ENCODE results near the gene SYT12. TPM values are rescaled to one million over a fixed set of nuclear protein-coding genes. Genes with fewer than 3 reads are reported as not detected.
"Not testable (repeated sequence)": the region's sequence is repeated elsewhere in the genome, so short reads cannot be mapped to it uniquely, and the experiment has no call there.

SYT12 gene
- polyA plus RNA-seq, 3 donors, result 0.14 to 0.45 (median 0.22) TPM

- H3K27ac ChIP-seq (ENCODE audit: low read depth, low read length), result not testable (repeated sequence)
- 76 to 86% (median 78%) methylated on average over 9 of the region's 9 CpGs for WGBS, 3 donors
Observed at GRCh38 chr11:66989360-66989759, 33.6 kb upstream of the SYT12 start.

DNA sequence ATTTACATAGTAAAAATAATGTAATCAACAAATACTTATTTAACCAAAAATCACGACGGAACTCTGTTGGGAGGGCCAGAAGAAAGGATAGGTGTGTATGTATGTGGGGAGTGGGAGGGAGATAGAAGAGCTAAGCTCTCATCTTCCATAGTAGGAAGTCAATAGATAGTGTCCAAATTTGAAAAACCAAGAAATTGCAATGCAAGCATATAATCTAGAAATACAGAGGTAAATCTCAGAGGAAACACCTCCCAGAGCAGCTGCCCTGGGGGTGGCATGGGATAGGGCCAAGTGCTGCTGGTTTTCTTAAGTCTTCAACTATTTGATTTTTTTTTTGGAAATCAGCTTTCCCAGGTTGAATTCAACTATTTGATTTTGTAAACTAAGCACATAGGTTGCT is 30.9 kb upstream of the SYT12 start:
- 45 to 80% (median 75%) methylated on average over 2 of the region's 2 CpGs for WGBS, 3 donors
- no peak overlapping the region for H3K27ac ChIP-seq (ENCODE audit: low read depth, low read length)

DNA sequence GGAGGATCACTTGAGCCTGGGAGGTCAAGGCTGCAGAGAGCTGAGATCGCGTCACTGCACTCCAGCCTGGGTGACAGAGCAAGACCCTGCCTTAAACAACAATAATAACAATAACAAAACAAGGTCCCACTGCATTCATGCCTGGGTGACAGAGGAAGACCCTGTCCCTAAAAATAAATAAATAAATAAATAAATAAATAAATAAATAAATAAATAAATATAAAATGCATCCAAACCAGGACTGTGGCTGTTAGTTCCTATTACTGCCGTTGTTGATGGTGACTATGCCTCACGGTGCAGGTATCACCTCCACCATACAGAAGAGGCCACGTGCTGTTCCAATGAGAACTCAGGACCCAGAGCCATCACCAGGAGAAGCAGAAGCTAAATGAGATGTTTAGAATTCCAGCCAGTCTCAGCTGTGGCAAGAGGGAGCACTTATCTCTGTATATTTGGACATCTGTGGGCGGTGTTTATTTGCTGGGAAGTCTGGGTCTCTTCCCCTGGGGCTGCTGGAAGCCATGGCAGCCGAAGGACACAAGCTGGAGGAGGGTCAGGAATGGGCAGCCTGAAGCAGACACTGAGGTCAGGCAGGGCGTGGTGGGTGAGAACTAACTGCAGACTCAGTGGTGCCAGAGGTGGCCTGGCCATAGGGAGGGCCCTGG is 26.2 kb upstream of the SYT12 start:
- WGBS, 3 donors, result 61 to 70% (median 69%) methylated on average over 8 of the region's 8 CpGs
- H3K27ac ChIP-seq (ENCODE audit: low read depth, low read length), result no peak overlapping the region

- H3K27ac ChIP-seq (ENCODE audit: low read depth, low read length), result no peak overlapping the region
- 87 to 92% (median 89%) methylated on average over 7 of the region's 7 CpGs for WGBS, 3 donors
Observed at GRCh38 chr11:66999555-66999954, 23.4 kb upstream of the SYT12 start.

- WGBS, 3 donors, result 93 to 98% (median 97%) methylated on average over 5 of the region's 5 CpGs
- no peak overlapping the region for H3K27ac ChIP-seq (ENCODE audit: low read depth, low read length)
Observed at GRCh38 chr11:67001332-67001731, 21.6 kb upstream of the SYT12 start.

GRCh38 chr11:67002297-67002913 is 20.5 kb upstream of the SYT12 start:
- 66 to 70% (median 70%) methylated on average over 8 of the region's 8 CpGs for WGBS, 3 donors
- H3K27ac ChIP-seq (ENCODE audit: low read depth, low read length), result no peak overlapping the region

DNA sequence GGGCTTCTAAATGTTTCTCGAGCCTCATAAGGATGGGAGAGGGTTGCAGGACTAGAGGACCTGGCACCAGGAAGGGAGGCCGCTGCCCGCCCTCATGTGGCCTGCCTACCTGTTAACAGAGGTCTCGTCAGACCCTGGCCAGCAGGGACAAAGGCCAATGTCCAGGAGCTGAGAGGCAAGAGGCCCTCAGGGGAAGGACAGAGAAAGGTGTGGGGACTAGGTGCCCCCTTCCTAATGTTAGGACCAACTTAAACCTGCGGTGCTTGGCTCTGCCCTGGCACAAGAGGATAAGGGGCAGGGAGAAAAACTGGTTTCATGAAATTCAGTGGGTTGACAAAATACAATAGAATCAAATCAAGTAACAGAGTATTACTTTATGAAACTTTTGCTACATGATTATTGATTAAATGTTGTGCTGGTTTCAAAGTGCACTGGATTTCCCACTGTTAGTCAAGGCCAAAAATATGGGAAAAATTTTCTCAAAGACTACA is 20.0 kb upstream of the SYT12 start:
- 81 to 99% (median 93%) methylated on average over 5 of the region's 5 CpGs for WGBS, 3 donors
- no peak overlapping the region for H3K27ac ChIP-seq (ENCODE audit: low read depth, low read length)

DNA sequence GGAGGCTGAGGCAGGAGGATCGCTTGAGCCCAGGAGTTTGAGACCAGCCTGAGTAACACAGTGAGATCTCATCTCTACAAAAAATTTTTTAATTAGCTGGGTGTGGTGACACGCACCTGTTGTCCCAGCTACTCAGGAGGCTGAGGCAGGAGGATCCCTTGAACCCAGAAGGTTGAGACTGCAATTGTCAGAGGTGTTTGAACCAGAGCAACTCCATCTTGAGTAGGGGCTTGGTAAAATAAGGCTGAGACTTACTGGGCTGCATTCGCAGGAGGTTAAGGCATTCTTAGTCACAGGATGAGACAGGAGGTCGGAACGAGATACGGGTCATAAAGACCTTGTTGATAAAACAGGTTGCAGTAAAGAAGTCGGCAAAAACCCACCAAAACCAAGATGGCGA is 17.7 kb upstream of the SYT12 start:
- 93 to 95% (median 95%) methylated on average over 8 of the region's 8 CpGs for WGBS, 3 donors
- H3K27ac ChIP-seq (ENCODE audit: low read depth, low read length), result not testable (repeated sequence)

- 68 to 85% (median 72%) methylated on average over 14 of the region's 14 CpGs for whole genome bisulfite sequencing, 3 donors
Observed at GRCh38 chr11:67006029-67006884, 16.7 kb upstream of the SYT12 start.

DNA sequence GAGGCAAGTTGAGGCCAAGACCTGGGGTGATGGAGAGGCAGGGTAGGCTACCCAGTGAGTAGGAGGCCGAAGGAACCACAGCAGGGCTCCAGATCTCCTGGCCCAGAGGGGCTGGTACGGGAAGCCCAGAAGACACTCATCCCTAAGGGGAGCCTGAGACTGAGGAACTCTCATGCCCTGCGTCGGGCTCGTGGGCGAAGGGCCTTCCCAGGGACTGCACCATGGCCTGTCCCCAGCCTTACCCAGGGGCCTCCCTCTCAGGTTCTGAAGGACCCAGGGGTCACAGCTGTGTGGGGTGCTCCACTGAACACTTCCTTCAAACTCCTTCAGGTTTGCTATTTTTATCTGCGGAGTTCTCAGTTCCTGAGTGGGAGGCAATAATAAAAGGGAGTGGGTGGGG is 15.8 kb upstream of the SYT12 start:
- 93 to 97% (median 97%) methylated on average over 7 of the region's 7 CpGs for WGBS, 3 donors
- H3K27ac ChIP-seq (ENCODE audit: low read depth, low read length), result no peak overlapping the region

More at GRCh38 chr11:67006029-67006884, 16.7 kb upstream of the SYT12 start:
- H3K27ac ChIP-seq (ENCODE audit: low read depth, low read length), result no peak overlapping the region

- H3K27ac ChIP-seq (ENCODE audit: low read depth, low read length), result no peak overlapping the region
- 81 to 86% (median 85%) methylated on average over 7 of the region's 7 CpGs for WGBS, 3 donors
Observed at GRCh38 chr11:67010296-67010905, 12.5 kb upstream of the SYT12 start.

- WGBS, 3 donors, result 77 to 84% (median 82%) methylated on average over 11 of the region's 11 CpGs
Observed at GRCh38 chr11:67013511-67014045, 9.4 kb upstream of the SYT12 start.

GRCh38 chr11:67014343-67014742 is 8.6 kb upstream of the SYT12 start:
- WGBS, 3 donors, result 96 to 100% (median 97%) methylated on average over 7 of the region's 7 CpGs
- H3K27ac ChIP-seq (ENCODE audit: low read depth, low read length), result no peak overlapping the region

More at GRCh38 chr11:67013511-67014045, 9.4 kb upstream of the SYT12 start:
- no peak overlapping the region for H3K27ac ChIP-seq (ENCODE audit: low read depth, low read length)

DNA sequence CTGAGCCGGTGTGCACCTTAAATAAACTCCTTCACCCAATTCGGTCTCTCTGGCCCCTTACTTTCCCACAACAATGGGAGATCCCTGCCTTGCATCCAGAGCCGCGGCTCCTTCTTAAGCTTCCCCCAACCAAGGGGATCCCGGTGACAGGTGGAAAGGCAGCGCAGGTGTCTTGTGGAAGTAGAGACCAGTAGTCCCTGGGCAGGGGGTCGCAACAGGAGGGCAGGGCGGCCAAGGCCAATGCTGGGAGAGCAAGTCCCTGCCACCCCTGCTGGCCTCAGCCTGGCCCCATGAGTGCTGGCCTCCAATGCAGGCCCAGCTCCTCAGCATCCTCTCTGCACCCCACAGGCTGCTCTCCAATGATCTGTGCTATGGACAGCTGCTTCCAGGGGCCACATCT is 7.9 kb upstream of the SYT12 start:
- 89 to 95% (median 92%) methylated on average over 8 of the region's 8 CpGs for WGBS, 3 donors
- H3K27ac ChIP-seq (ENCODE audit: low read depth, low read length), result no peak overlapping the region

- no peak overlapping the region for H3K27ac ChIP-seq (ENCODE audit: low read depth, low read length)
- WGBS, 3 donors, result 81 to 83% (median 82%) methylated on average over 5 of the region's 5 CpGs
Observed at GRCh38 chr11:67016550-67016949, 6.4 kb upstream of the SYT12 start.

DNA sequence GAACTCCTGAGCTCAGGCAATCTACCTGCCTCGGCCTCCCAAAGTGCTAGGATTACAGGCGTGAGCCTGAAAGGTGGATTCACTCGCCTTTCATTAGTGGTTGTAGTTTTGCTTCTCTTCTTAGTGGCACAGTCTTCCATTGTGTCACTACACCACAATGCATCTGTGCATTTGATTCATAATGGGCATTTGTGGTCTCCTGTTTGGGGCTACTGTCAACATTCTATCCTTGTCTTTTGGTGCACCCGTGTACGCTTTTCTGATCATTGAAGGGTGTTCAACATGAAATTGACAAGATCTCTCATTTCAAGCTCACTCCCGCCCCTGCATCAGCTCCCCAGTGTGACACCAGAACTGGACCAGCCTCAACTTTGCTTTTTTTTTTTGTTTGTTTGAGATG is 2.0 kb upstream of the SYT12 start:
- no peak overlapping the region for H3K27ac ChIP-seq (ENCODE audit: low read depth, low read length)
- 80 to 90% (median 89%) methylated on average over 6 of the region's 6 CpGs for whole genome bisulfite sequencing, 3 donors

GRCh38 chr11:67022341-67022933 is 497 bp upstream of the SYT12 start:
- H3K27ac ChIP-seq (ENCODE audit: low read depth, low read length), result peak overlapping the region; percentile 8
- WGBS, 3 donors, result 18 to 27% (median 18%) methylated on average over 20 of the region's 20 CpGs

- WGBS, 3 donors, result 40 to 50% (median 45%) methylated on average over 6 of the region's 6 CpGs
- H3K27ac ChIP-seq (ENCODE audit: low read depth, low read length), result no peak overlapping the region
Observed at GRCh38 chr11:67023957-67024353, 1.0 kb downstream of the SYT12 start.

Data from adipose tissue (tissue), 3 donors.